Measurements from ENCODE around the gene TBC1D1. TPM values are rescaled to one million over a fixed set of nuclear protein-coding genes. Genes with fewer than 3 reads are reported as not detected.

TBC1D1 gene
- total and polyA plus RNA-seq, 2 of the 8 experiments (the other 6 are each of a cell fraction or from before 2014, with no cell fraction given) = 96.9 to 162 TPM

DNA sequence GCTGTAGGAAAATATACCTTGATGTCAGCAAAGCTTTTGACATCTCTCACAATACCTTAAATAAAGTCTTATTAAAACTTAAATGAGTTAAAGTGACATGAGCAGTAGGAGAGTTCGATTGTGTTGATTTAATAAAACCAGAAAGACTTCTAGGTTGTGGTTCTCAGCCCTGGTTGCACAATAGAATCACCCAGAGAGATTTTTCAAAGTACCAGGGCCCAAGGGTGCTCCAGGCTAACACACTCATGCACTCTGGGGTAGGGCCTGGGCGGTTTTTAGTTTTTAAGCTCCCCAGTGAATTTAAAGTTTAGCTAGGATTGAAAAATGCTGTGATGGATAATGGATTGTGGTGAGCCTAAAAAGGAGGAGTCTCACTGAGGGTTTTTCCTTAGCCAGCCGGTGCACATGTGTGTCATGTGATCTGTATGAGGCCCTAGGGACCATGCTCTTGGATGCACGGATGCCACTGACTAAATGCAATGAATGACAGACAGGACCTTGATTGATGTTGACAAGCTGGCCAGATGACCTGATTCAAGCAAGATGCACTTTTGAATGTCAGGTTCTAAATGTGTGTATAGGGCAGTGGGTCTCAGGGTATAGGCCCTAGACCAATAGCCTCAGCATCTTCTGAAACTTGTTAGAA is 254.3 kb downstream of the TBC1D1 start (continued):
- TF ChIP-seq, protein P1, sequence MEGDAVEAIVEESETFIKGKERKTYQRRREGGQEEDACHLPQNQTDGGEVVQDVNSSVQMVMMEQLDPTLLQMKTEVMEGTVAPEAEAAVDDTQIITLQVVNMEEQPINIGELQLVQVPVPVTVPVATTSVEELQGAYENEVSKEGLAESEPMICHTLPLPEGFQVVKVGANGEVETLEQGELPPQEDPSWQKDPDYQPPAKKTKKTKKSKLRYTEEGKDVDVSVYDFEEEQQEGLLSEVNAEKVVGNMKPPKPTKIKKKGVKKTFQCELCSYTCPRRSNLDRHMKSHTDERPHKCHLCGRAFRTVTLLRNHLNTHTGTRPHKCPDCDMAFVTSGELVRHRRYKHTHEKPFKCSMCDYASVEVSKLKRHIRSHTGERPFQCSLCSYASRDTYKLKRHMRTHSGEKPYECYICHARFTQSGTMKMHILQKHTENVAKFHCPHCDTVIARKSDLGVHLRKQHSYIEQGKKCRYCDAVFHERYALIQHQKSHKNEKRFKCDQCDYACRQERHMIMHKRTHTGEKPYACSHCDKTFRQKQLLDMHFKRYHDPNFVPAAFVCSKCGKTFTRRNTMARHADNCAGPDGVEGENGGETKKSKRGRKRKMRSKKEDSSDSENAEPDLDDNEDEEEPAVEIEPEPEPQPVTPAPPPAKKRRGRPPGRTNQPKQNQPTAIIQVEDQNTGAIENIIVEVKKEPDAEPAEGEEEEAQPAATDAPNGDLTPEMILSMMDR (IDR thresholded peaks at IDR 0.05; ENCODE audit: control extremely low read depth in 1 of 3, insufficient read depth in 1 of 3, low read depth in 1 of 3, low read length in 3 of 3) = no peak
- TF ChIP-seq CBX5 (IDR thresholded peaks at IDR 0.05; ENCODE audit: low read depth, low read length) = no peak
- no peak for TF ChIP-seq TBP (IDR thresholded peaks at IDR 0.05; ENCODE audit: low read depth, low read length)
- no peak for TF ChIP-seq SAP30 (IDR thresholded peaks at IDR 0.05; ENCODE audit: insufficient read depth, insufficient replicate concordance, low read length)
- no peak for TF ChIP-seq TAF1 (IDR thresholded peaks at IDR 0.05; ENCODE audit: low read depth, low read length)
- TF ChIP-seq TAF7 (optimal IDR thresholded peaks at IDR 0.05; ENCODE audit: borderline replicate concordance, low read depth, low read length) = no peak
- TF ChIP-seq CREB1 (IDR thresholded peaks at IDR 0.05) = no peak
- no peak for TF ChIP-seq HDAC6 (IDR thresholded peaks at IDR 0.05; ENCODE audit: low read depth, low read length)
- TF ChIP-seq RNF2 (IDR thresholded peaks at IDR 0.05; ENCODE audit: borderline replicate concordance, low read depth, low read length, missing control alignments, poor library complexity, severe bottlenecking) = no peak
- no peak for TF ChIP-seq RFX5 (IDR thresholded peaks at IDR 0.05; ENCODE audit: borderline replicate concordance, low read depth, low read length)
